ENCODE data around the gene SH2D3C.

SH2D3C gene

GRCh38 chr9:127755061-127756060 is 23.1 kb downstream of the SH2D3C start:
- Histone ChIP-seq H3K4me1 (ENCODE audit: control insufficient read depth, low read depth, low read length) (no peaks in the 10 kb centered on the region), H3K27ac (ENCODE audit: low read length) (no peak overlapping the region), H3K9me3 (ENCODE audit: control insufficient read depth, low read depth, low read length) (no peaks in the 10 kb centered on the region), H3K9ac (ENCODE audit: low read length) (no peak overlapping the region), H3K36me3 (ENCODE audit: control insufficient read depth, low read depth, low read length) (no peaks in the 10 kb centered on the region), H3K27me3 (ENCODE audit: control insufficient read depth, insufficient read depth, low read length) (peaks cover 21% of the 10 kb centered on the region), H3K4me3 (ENCODE audit: low read length) (peak overlapping the region; percentile 68)

GRCh38 chr9:127754099-127755060 is 24.1 kb downstream of the SH2D3C start:
- H3K4me3 ChIP-seq (ENCODE audit: low read length), result peak overlapping the region; percentile 68

GRCh38 chr9:127753622-127754021 is 24.8 kb downstream of the SH2D3C start:
- Histone ChIP-seq H3K36me3 (ENCODE audit: control insufficient read depth, low read depth, low read length) (no peaks in the 10 kb centered on the region), H3K9me3 (ENCODE audit: control insufficient read depth, low read depth, low read length) (no peaks in the 10 kb centered on the region), H3K9ac (ENCODE audit: low read length) (no peak overlapping the region), H3K27ac (ENCODE audit: low read length) (no peak overlapping the region), H3K4me1 (ENCODE audit: control insufficient read depth, low read depth, low read length) (no peaks in the 10 kb centered on the region), H3K4me3 (ENCODE audit: low read length) (no peak overlapping the region), H3K27me3 (ENCODE audit: control insufficient read depth, insufficient read depth, low read length) (peaks cover 21% of the 10 kb centered on the region)

More at GRCh38 chr9:127754099-127755060, 24.1 kb downstream of the SH2D3C start:
- Histone ChIP-seq H3K36me3 (ENCODE audit: control insufficient read depth, low read depth, low read length) (no peaks in the 10 kb centered on the region), H3K27me3 (ENCODE audit: control insufficient read depth, insufficient read depth, low read length) (peaks cover 21% of the 10 kb centered on the region), H3K27ac (ENCODE audit: low read length) (no peak overlapping the region), H3K4me1 (ENCODE audit: control insufficient read depth, low read depth, low read length) (no peaks in the 10 kb centered on the region), H3K9ac (ENCODE audit: low read length) (peak overlapping the region; percentile 27), H3K9me3 (ENCODE audit: control insufficient read depth, low read depth, low read length) (no peaks in the 10 kb centered on the region)

- Histone ChIP-seq H3K27me3 (ENCODE audit: control insufficient read depth, insufficient read depth, low read length) (peaks cover 21% of the 10 kb centered on the region), H3K9ac (ENCODE audit: low read length) (no peak overlapping the region), H3K36me3 (ENCODE audit: control insufficient read depth, low read depth, low read length) (no peaks in the 10 kb centered on the region), H3K27ac (ENCODE audit: low read length) (no peak overlapping the region), H3K4me1 (ENCODE audit: control insufficient read depth, low read depth, low read length) (no peaks in the 10 kb centered on the region), H3K9me3 (ENCODE audit: control insufficient read depth, low read depth, low read length) (no peaks in the 10 kb centered on the region), H3K4me3 (ENCODE audit: low read length) (no peak overlapping the region)
These were observed 25.3 kb downstream of the SH2D3C start for GRCh38 chr9:127753148-127753547.

DNA sequence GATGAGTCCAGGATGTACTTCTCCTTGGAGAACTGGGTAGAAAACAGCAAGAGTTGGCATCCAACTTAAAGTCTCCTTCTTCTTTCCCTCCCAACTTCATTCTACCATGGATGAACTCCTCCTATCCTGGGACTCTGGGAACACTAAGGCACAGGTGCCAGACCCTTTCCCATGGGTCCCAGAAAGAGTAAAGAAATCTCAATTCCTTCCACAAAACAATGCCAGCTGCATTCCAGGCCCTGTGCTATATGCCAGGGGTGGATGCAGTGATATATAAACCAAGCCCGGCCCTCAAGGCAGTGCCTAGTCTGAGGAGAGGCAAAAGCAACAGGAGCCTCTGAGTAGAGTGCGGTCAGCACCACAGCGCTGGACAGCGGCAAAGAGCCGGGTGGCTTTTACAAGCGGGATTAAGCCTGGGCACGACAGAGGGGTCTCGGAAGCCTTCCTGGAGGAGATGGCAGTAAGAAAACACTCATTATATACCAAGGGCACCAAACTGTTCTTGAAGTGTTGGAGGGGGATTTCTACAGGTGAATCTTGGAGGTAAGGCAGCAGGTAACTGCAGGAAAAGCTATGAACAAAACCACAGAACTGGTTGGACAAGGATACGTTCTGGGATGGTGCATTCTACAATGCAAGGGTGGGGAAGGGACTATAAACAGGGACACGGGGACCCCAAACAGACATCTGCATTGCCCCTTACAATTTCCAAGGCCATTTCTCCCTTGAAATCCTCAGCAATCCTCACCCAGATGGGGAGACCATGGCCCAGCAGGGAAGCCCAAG is 27.0 kb downstream of the SH2D3C start:
- Histone ChIP-seq H3K9ac (ENCODE audit: low read length) (no peak overlapping the region), H3K27me3 (ENCODE audit: control insufficient read depth, insufficient read depth, low read length) (peaks cover 20% of the 10 kb centered on the region), H3K36me3 (ENCODE audit: control insufficient read depth, low read depth, low read length) (no peaks in the 10 kb centered on the region), H3K4me1 (ENCODE audit: control insufficient read depth, low read depth, low read length) (no peaks in the 10 kb centered on the region), H3K27ac (ENCODE audit: low read length) (no peak overlapping the region), H3K9me3 (ENCODE audit: control insufficient read depth, low read depth, low read length) (no peaks in the 10 kb centered on the region), H3K4me3 (ENCODE audit: low read length) (no peak overlapping the region)

- Histone ChIP-seq H3K9me3 (ENCODE audit: control insufficient read depth, low read depth, low read length) (no peaks in the 10 kb centered on the region), H3K27ac (ENCODE audit: low read length) (no peak overlapping the region), H3K4me3 (ENCODE audit: low read length) (no peak overlapping the region), H3K9ac (ENCODE audit: low read length) (no peak overlapping the region), H3K4me1 (ENCODE audit: control insufficient read depth, low read depth, low read length) (no peaks in the 10 kb centered on the region), H3K36me3 (ENCODE audit: control insufficient read depth, low read depth, low read length) (no peaks in the 10 kb centered on the region), H3K27me3 (ENCODE audit: control insufficient read depth, insufficient read depth, low read length) (peaks cover 8% of the 10 kb centered on the region)
These were observed 29.2 kb downstream of the SH2D3C start for GRCh38 chr9:127749090-127749787.

GRCh38 chr9:127746959-127747569 is 31.4 kb downstream of the SH2D3C start:
- H3K36me3 ChIP-seq (ENCODE audit: control insufficient read depth, low read depth, low read length), result no peaks in the 10 kb centered on the region
- no peak overlapping the region for H3K9ac ChIP-seq (ENCODE audit: low read length)

GRCh38 chr9:127744398-127745110 is 33.9 kb downstream of the SH2D3C start:
- H3K9me3 ChIP-seq (ENCODE audit: control insufficient read depth, low read depth, low read length), result no peaks in the 10 kb centered on the region
- H3K4me3 ChIP-seq (ENCODE audit: low read length), result no peak overlapping the region
- no peaks in the 10 kb centered on the region for H3K36me3 ChIP-seq (ENCODE audit: control insufficient read depth, low read depth, low read length)
- no peaks in the 10 kb centered on the region for H3K27me3 ChIP-seq (ENCODE audit: control insufficient read depth, insufficient read depth, low read length)
- H3K9ac ChIP-seq (ENCODE audit: low read length), result no peak overlapping the region
- H3K27ac ChIP-seq (ENCODE audit: low read length), result no peak overlapping the region
- no peaks in the 10 kb centered on the region for H3K4me1 ChIP-seq (ENCODE audit: control insufficient read depth, low read depth, low read length)

More at GRCh38 chr9:127746959-127747569, 31.4 kb downstream of the SH2D3C start:
- H3K27ac ChIP-seq (ENCODE audit: low read length), result no peak overlapping the region
- H3K9me3 ChIP-seq (ENCODE audit: control insufficient read depth, low read depth, low read length), result no peaks in the 10 kb centered on the region
- H3K27me3 ChIP-seq (ENCODE audit: control insufficient read depth, insufficient read depth, low read length), result peaks cover 3% of the 10 kb centered on the region
- H3K4me1 ChIP-seq (ENCODE audit: control insufficient read depth, low read depth, low read length), result no peaks in the 10 kb centered on the region
- no peak overlapping the region for H3K4me3 ChIP-seq (ENCODE audit: low read length)

- Histone ChIP-seq H3K4me3 (ENCODE audit: low read length) (peak overlapping the region; percentile 65), H3K4me1 (ENCODE audit: control insufficient read depth, low read depth, low read length) (no peaks in the 10 kb centered on the region), H3K27me3 (ENCODE audit: control insufficient read depth, insufficient read depth, low read length) (no peaks in the 10 kb centered on the region), H3K9ac (ENCODE audit: low read length) (peak overlapping the region; percentile 45), H3K27ac (ENCODE audit: low read length) (no peak overlapping the region), H3K36me3 (ENCODE audit: control insufficient read depth, low read depth, low read length) (no peaks in the 10 kb centered on the region), H3K9me3 (ENCODE audit: control insufficient read depth, low read depth, low read length) (no peaks in the 10 kb centered on the region)
These were observed 35.9 kb downstream of the SH2D3C start for GRCh38 chr9:127742435-127743088.
